Subcutaneous adipose tissue (tissue), 4 donors: ENCODE results near the gene EPS8L3. TPM values are rescaled to one million over a fixed set of nuclear protein-coding genes. Genes with fewer than 3 reads are reported as not detected.

ENCODE experiments used
- total RNA-seq, 4 donors: library from RNA; depleted of rRNA; stranded (reverse); fragments of >200 nt; gene quantifications; one replicate each; pipeline ENCODE4 v1.1.0, GENCODE V29; 2016
- TF ChIP-seq, protein P1 (sequence below): fragments of 450-650 bp; IDR thresholded peaks from one replicate; pipeline ENCODE4 v1.5.1; 2016; ENCODE audit warnings: low read depth, mild to moderate bottlenecking, control low read depth, antibody characterized with exemption, moderate library complexity

The EPS8L3 gene
- total RNA-seq, 4 donors from 2014 or later: not detected

DNA sequence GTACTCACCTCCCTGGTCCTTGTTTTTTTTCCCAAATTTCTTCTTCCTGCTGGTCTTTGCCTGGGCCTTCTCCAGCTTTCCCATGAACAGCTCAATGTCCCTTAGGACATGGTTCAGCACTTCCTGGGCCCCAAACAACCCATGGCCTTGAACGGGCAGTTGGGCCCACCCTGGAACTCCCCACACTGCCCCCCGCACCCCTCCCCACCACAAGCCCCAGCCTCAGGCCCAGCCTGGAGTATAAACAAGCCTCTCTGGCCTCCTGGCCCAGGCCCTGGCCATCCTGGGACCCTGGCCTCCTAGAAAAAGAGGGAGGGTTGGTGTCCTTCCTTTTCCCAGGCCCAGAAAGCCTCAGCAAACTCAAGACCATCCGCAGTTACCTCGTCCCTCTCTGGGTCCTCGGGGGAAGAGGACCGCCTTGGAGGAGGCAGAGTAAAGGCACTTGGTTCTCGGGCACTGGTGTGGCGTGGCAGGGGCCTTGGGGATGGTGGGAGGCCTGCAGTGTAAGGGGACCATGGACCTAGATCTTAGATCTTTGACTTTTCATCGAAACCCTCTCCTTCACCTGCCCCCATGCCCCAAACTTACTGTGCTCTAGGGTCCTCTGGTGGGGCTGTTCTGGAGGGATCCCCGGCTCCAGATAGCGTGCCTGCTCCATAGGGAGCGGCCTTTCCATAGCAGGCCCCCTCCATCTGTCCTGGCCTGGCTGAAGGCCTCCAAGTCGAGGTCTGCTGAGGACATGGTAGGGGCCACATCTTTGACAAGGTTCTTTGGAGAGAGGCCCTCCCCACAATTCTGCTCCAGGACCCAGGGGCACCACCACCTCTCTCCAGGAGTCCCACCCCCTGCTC, 5.6 kb downstream of the EPS8L3 start:
- TF ChIP-seq, protein P1, sequence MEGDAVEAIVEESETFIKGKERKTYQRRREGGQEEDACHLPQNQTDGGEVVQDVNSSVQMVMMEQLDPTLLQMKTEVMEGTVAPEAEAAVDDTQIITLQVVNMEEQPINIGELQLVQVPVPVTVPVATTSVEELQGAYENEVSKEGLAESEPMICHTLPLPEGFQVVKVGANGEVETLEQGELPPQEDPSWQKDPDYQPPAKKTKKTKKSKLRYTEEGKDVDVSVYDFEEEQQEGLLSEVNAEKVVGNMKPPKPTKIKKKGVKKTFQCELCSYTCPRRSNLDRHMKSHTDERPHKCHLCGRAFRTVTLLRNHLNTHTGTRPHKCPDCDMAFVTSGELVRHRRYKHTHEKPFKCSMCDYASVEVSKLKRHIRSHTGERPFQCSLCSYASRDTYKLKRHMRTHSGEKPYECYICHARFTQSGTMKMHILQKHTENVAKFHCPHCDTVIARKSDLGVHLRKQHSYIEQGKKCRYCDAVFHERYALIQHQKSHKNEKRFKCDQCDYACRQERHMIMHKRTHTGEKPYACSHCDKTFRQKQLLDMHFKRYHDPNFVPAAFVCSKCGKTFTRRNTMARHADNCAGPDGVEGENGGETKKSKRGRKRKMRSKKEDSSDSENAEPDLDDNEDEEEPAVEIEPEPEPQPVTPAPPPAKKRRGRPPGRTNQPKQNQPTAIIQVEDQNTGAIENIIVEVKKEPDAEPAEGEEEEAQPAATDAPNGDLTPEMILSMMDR: no peak

DNA sequence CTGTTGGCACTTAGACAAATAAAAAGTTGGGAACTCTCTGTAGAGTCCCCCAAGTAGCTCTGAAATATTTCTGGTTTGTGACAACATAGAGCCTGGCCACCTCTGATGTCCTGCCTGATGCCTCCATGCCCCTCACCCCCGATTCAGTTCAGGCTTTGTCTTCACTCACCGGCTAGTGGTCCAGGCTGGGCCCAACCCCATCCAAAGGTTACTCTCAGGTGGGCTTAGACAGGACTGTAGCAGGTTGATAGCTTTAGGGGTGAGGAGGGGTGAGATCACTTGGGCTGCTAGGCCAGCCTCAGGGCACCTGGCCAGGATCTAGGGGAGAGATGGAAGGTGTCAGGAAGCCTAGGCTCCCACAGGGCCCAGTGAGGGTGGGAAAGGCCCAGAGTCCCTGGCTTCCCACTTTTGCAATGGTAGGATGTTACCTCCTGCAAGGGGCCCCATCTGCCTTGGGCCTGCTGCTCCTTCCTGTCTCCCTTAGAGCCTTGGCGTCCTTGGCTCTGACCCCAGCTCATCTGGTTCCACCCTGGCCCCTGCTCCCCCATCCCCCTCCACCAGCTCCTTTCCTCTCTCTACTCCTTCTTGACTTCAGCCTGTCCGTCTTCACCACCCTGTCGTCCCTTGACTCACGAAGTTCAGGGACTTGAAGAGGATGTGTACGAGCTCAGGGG, 6.7 kb downstream of the EPS8L3 start:
- TF ChIP-seq, protein P1: no peak

DNA sequence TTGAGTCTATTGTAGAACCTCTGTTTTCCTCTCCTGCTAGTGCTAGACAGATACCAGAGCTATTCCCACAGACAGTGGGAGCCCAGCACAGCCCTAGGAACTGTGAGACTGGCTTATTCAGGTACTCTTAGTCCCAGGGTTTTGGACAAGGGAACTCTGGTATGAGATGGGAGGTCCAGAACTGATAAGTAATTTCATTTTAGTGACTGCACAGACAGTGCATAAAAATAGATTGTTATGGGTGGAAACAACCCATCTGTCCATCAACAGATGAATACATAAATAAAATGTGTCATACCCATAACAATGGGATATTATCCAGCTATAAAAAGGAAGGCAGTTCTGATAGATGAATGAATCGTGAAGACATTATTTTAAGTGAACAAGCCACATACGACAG, 9.0 kb downstream of the EPS8L3 start:
- TF ChIP-seq, protein P1: no peak

DNA sequence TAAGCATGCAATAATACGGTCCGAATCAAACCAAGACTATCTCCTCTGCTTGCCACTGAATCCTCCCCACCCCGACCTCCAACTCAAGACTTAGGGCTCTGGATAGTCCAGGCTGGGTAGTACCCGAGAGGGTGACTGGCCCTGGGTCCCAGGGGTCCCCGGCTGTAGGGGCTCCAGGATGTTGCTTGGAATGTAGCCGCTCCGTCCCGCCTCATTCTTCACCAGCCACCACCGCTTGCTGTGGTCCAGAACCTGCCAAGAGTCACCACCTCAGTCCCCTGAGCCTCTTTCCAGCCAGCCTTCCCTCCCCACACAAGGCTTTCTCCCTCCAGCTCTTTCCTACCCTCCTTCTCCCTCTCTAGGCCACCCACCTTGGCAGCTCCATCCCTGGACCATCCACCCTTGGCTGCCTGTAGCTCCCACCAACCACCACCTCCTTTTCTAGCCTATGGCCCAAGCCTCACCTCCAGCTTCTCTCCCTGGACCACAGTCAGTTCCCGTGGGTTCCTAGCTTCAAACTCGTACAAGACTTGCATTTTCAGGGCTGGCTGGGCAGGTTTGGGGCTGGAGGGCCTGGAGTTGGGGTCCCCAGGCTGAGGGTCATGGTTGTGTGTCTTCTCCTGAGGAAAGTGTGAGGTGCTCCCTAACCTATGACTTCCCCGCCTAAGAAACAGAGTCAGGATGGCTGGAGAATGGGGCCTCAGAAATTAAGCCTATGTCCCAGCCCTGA, 12.0 kb downstream of the EPS8L3 start:
- TF ChIP-seq, protein P1: no peak

DNA sequence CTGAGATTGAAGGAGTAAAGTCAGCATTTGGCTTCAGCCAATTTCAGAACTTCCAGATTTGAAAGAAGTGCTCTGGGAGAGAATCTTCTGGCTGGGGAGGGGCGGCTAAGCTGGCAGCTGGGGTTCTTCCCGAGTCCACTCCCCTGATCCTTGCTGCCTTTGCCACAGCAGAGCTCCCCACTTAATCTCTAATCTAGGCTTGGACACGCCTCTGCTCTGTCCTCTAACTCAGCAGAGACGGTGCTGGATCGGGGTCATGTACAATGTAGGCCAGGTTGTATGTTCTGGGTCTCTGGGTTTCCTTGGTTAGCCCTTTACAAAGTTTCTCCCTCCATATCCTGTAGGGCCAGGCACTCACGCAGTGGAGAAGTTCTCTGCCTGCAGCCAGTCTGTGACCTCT, 12.8 kb downstream of the EPS8L3 start:
- TF ChIP-seq, protein P1: no peak

DNA sequence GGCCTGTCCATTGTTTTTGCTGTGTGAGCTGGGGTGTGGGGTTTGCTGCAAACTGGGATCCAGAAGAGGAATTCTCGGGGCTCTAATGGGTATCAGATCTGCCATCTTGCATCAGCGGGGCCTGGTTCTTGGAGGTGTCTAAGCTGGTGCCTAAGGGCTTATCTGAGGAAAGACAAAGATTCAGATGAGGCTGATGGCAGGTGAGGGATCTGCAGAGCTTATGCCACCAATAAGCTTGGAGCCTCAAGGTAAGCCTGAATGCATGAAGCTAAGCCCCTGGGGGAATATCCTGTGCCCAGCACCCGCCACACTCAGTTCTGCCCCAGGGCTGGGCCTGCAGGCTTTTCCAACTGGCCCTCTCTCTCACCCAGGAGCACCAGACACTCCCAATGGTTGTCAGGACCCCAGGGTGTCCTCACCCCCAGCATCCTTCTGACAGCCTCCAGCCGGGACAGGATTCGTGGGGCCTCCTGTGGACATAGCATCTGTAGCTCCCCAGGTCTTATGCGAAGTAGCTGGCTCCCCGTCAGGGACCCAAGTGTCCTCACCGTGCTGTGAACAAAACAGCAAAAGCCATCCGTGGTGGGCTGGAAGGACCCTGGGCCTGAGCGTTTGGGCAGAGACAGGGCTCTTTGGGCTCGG, 13.4 kb downstream of the EPS8L3 start:
- TF ChIP-seq, protein P1: no peak
